Measurements from ENCODE around the gene DPCD.

GRCh38 chr10:101572126-101572525 is 16.0 kb upstream of the DPCD start:
- TF ChIP-seq CTCF (IDR thresholded peaks at IDR 0.05), result no peak
- TF ChIP-seq EP300 (IDR thresholded peaks at IDR 0.05), result no peak
- no peak for TF ChIP-seq POLR2AphosphoS5 (IDR thresholded peaks at IDR 0.05)
